CD4-positive, CD25-positive, alpha-beta regulatory T cell (primary cell): ENCODE data around the gene GREB1. TPM values are rescaled to one million over a fixed set of nuclear protein-coding genes. Genes with fewer than 3 reads are reported as not detected.

Experiments used
- ATAC-seq, 2 donors: fragments of 150-1000 bp; cut with Tn5 transposase; one replicate each; pipeline ENCODE4 v1.10.0; 2021; ENCODE audit warnings: low read depth in 2 of 2, moderate number of reproducible peaks in 2 of 2, moderate library complexity in 1 of 2
- DNase-seq, 3 donors: peaks; one replicate each; pipeline versions ENCODE4 v3.0.0 to v3.0.0-alpha.2; 2012 to 2022; ENCODE audit warnings: mixed read lengths in 1 of 3
- H3K27ac ChIP-seq: one replicate; pipeline ENCODE4 v1.7.0; 2013; ENCODE audit warnings: mild to moderate bottlenecking, low read length; ENCODE audit not compliant: insufficient read depth, poor library complexity, severe bottlenecking
- H3K27me3 ChIP-seq: one replicate; pipeline ENCODE4 v1.7.0; 2013; ENCODE audit warnings: low read length; ENCODE audit not compliant: control insufficient read depth, insufficient read depth
- H3K36me3 ChIP-seq: one replicate; pipeline ENCODE4 v1.7.0; 2013; ENCODE audit warnings: mild to moderate bottlenecking, low read length, moderate library complexity; ENCODE audit not compliant: control insufficient read depth, insufficient read depth
- H3K4me1 ChIP-seq: 2 replicates; pipeline ENCODE4 v1.7.0; 2013; ENCODE audit warnings: mild to moderate bottlenecking, low read length; ENCODE audit not compliant: insufficient read depth, control insufficient read depth, poor library complexity, severe bottlenecking
- H3K4me3 ChIP-seq: one replicate; pipeline ENCODE4 v1.7.0; 2013; ENCODE audit warnings: low read depth, mild to moderate bottlenecking, low read length, moderate library complexity
- H3K9me3 ChIP-seq, 2 experiments: 1 replicate in 1 of 2; 2 replicates in 1 of 2; pipeline ENCODE4 v1.7.0; 2013; ENCODE audit warnings: low read length in 2 of 2, mild to moderate bottlenecking in 1 of 2, moderate library complexity in 1 of 2; ENCODE audit not compliant: control insufficient read depth in 2 of 2
- H3K27ac Mint-ChIP-seq, 3 donors: one replicate each; pipeline ENCODE4 v1.8.0; 2020 to 2022; ENCODE audit warnings: mild to moderate bottlenecking in 3 of 3, mixed read lengths in 3 of 3, moderate library complexity in 2 of 3
- H3K27me3 Mint-ChIP-seq: one replicate; pipeline ENCODE4 v1.8.0; 2022; ENCODE audit warnings: mild to moderate bottlenecking, mixed read lengths
- H3K36me3 Mint-ChIP-seq: one replicate; pipeline ENCODE4 v1.8.0; 2020; ENCODE audit warnings: mixed read lengths
- H3K4me1 Mint-ChIP-seq, 4 donors: one replicate each; pipeline ENCODE4 v1.8.0; 2020 to 2022; ENCODE audit warnings: mixed read lengths in 4 of 4, mild to moderate bottlenecking in 1 of 4
- H3K4me3 Mint-ChIP-seq, 4 donors: one replicate each; pipeline ENCODE4 v1.8.0; 2020 to 2022; ENCODE audit warnings: mild to moderate bottlenecking in 4 of 4, mixed read lengths in 4 of 4, moderate library complexity in 3 of 4
- H3K9me3 Mint-ChIP-seq, 7 donors: one replicate each; pipeline ENCODE4 v1.8.0; 2020 to 2022; ENCODE audit warnings: mixed read lengths in 7 of 7, mild to moderate bottlenecking in 3 of 7, moderate library complexity in 2 of 7
- polyA plus RNA-seq, 4 donors: library from polyadenylated mRNA; unstranded; fragments of 300-500 nt; fragmentation: Illumina TruSeq; gene quantifications; one replicate each; pipeline ENCODE4 v1.2.3, GENCODE V29; 2021
- total RNA-seq: library from RNA; stranded (reverse); gene quantifications from one replicate; pipeline ENCODE4 v1.2.3, GENCODE V29; 2022

Gene GREB1
- total and polyA plus RNA-seq, 5 donors from 2014 or later, result 0.11 to 0.35 (median 0.15) TPM; not detected in 2

DNA sequence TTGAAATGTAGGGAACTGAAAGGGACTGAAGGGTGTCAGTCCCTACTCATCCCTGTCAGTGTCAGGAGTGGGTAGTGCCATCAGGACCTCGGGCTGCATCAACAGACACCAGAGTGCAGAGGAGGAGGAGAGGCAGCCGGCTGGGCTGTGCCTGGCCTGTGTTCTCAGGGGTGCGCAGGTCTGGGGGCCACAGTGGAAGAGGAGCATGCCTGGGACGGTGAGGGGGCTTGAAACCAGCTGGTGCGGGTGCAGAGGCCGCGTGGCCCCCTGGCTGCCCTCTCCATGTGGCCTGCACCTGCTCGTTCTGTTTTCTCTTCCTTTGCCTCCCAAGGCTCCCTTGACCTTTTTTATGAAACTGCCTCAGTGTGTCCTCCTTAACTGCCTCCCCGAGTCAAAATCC lies 94.8 kb downstream of the GREB1 start:
- ATAC-seq, result no peak
- Histone ChIP-seq H3K4me1 (no peaks in the 10 kb centered on the region), H3K27me3 (no peaks in the 10 kb centered on the region), H3K36me3 (no peaks in the 10 kb centered on the region), H3K9me3 (no peaks in the 10 kb centered on the region), H3K27ac (no peak overlapping the region), H3K4me3 (no peak overlapping the region)
- Mint-ChIP-seq H3K4me3 (no peak overlapping the region), H3K4me1 (no peaks in the 10 kb centered on the region), H3K27ac (no peak overlapping the region), H3K27me3 (no peaks in the 10 kb centered on the region), H3K9me3 (peaks cover 0 to 1% (median 0%) of the 10 kb centered on the region in 7 donors), H3K36me3 (peaks cover 3% of the 10 kb centered on the region)
- DNase-seq, result no peak

- no peak overlapping the region for H3K4me3 Mint-ChIP-seq
- Histone ChIP-seq H3K9me3 (no peaks in the 10 kb centered on the region), H3K27ac (no peak overlapping the region), H3K36me3 (no peaks in the 10 kb centered on the region), H3K4me1 (no peaks in the 10 kb centered on the region), H3K27me3 (no peaks in the 10 kb centered on the region), H3K4me3 (no peak overlapping the region)
- no peaks in the 10 kb centered on the region for H3K27me3 Mint-ChIP-seq
- peaks cover 0 to 1% (median 0%) of the 10 kb centered on the region in 7 donors for H3K9me3 Mint-ChIP-seq
- ATAC-seq (no peak), DNase-seq (no peak)
- H3K4me1 Mint-ChIP-seq, result no peaks in the 10 kb centered on the region
- no peak overlapping the region for H3K27ac Mint-ChIP-seq
- peaks cover 3% of the 10 kb centered on the region for H3K36me3 Mint-ChIP-seq
Observed at GRCh38 chr2:11629215-11629614, 95.4 kb downstream of the GREB1 start.

DNA sequence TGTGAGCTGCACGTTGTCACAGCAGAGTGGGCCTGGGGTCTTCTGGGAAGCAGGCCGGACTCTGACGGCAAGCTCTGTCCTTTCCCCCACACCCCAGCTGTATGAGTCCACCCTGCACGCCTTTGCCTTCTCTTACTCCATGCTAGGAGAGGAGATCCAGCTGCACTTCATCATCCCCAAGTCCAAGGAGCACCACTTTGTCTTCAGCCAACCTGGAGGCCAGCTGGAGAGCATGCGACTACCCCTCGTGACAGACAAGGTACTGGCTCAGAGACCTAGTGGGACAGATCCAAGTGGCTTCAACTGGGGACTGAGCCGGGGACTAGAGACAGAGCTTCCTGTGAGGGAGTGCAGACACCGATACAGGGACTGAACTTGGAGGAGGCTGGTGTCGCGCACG lies 96.0 kb downstream of the GREB1 start:
- Histone ChIP-seq H3K36me3 (no peaks in the 10 kb centered on the region), H3K4me1 (no peaks in the 10 kb centered on the region), H3K4me3 (no peak overlapping the region), H3K9me3 (no peaks in the 10 kb centered on the region), H3K27me3 (no peaks in the 10 kb centered on the region), H3K27ac (no peak overlapping the region)
- no peak overlapping the region for H3K4me3 Mint-ChIP-seq
- H3K4me1 Mint-ChIP-seq, result no peaks in the 10 kb centered on the region
- no peaks in the 10 kb centered on the region for H3K27me3 Mint-ChIP-seq
- DNase-seq, result no peak
- ATAC-seq, result no peak
- H3K9me3 Mint-ChIP-seq, result peaks cover 0 to 1% (median 0%) of the 10 kb centered on the region in 7 donors
- peaks cover 3% of the 10 kb centered on the region for H3K36me3 Mint-ChIP-seq
- H3K27ac Mint-ChIP-seq, result no peak overlapping the region

DNA sequence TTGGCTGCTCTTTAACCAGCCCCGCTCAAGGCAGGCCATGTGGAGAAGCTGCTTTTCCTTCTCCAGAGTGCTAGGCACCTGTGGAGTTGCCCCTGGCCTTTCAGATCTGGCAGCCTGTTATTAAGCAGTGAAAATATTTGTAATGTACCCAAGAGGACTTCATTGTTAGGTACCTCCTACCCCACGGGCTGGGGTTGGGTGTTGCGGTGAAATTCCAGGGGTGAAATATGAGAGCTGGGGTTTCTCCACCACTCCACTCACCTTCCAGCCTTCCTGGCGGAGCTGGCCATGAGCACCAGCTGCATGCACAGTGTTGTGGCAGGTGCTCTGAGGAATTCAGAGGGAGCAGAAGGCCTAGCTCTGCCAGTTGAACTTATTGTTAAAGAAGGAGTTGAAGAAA lies 97.0 kb downstream of the GREB1 start:
- DNase-seq, result no peak
- H3K9me3 Mint-ChIP-seq, result no peaks in the 10 kb centered on the region
- H3K4me1 Mint-ChIP-seq, result no peaks in the 10 kb centered on the region
- no peak overlapping the region for H3K27ac Mint-ChIP-seq
- Histone ChIP-seq H3K27ac (no peak overlapping the region), H3K9me3 (no peaks in the 10 kb centered on the region), H3K36me3 (no peaks in the 10 kb centered on the region), H3K27me3 (no peaks in the 10 kb centered on the region), H3K4me3 (no peak overlapping the region), H3K4me1 (no peaks in the 10 kb centered on the region)
- ATAC-seq, result no peak
- H3K27me3 Mint-ChIP-seq, result no peaks in the 10 kb centered on the region
- H3K4me3 Mint-ChIP-seq, result no peak overlapping the region
- peaks cover 3% of the 10 kb centered on the region for H3K36me3 Mint-ChIP-seq

DNA sequence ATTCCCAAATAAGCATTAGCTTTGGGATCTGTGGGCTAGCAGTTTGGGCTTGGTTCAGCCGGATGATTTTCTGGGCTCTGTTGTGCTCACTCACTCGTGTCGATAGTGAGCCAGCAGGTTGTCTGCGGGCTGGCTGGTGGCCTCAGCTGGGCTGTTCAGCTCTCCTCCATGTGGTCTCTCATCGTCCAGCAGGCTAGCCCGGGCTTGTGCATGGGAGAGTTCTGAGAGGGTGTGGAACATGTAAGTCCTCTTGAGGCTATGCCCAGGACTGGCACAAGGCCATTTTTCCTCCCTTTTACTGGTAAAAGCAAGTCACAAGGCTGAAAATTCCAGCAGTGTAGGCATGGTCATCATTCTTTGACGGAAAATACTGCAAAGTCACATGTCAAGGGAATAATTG lies 97.6 kb downstream of the GREB1 start:
- Mint-ChIP-seq H3K27me3 (no peaks in the 10 kb centered on the region), H3K9me3 (no peaks in the 10 kb centered on the region), H3K27ac (no peak overlapping the region), H3K4me1 (no peaks in the 10 kb centered on the region), H3K4me3 (no peak overlapping the region), H3K36me3 (peaks cover 3% of the 10 kb centered on the region)
- H3K9me3 ChIP-seq, result no peaks in the 10 kb centered on the region
- H3K4me1 ChIP-seq, result no peaks in the 10 kb centered on the region
- DNase-seq, result no peak
- no peak overlapping the region for H3K4me3 ChIP-seq
- ATAC-seq, result no peak
- no peaks in the 10 kb centered on the region for H3K36me3 ChIP-seq
- H3K27ac ChIP-seq, result no peak overlapping the region
- no peaks in the 10 kb centered on the region for H3K27me3 ChIP-seq

DNA sequence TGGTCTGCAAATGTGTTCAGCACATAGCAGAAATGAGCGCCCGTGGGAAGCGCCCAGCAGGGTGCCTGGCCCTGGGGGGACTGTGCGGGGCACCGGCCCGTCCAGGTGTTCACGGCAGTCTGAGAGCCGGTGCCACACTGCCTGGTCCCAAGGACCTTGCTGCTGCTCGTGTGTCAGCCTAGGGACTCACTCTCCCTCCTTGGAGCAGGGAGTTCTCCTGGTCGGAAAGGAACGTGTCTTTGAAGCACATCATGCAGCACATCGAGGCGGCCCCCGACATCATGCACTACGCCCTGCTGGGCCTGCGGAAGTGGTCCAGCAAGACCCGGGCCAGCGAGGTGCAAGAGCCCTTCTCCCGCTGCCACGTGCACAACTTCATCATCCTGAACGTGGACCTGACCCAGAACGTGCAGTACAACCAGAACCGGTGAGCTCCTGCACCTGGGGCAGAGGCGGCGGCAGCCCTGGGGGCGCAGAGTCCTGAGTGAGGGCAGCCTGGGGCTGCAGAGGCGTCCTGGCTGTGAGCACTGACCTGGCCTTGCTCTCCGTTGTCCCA lies 100.2 kb downstream of the GREB1 start:
- no peaks in the 10 kb centered on the region for H3K9me3 ChIP-seq
- Mint-ChIP-seq H3K27me3 (no peaks in the 10 kb centered on the region), H3K4me3 (no peak overlapping the region), H3K4me1 (no peaks in the 10 kb centered on the region), H3K27ac (no peak overlapping the region), H3K9me3 (no peaks in the 10 kb centered on the region), H3K36me3 (no peaks in the 10 kb centered on the region)
- no peaks in the 10 kb centered on the region for H3K36me3 ChIP-seq
- ATAC-seq, result no peak
- H3K27ac ChIP-seq, result no peak overlapping the region
- H3K27me3 ChIP-seq, result no peaks in the 10 kb centered on the region
- no peaks in the 10 kb centered on the region for H3K4me1 ChIP-seq
- no peak overlapping the region for H3K4me3 ChIP-seq
- DNase-seq, result no peak

DNA sequence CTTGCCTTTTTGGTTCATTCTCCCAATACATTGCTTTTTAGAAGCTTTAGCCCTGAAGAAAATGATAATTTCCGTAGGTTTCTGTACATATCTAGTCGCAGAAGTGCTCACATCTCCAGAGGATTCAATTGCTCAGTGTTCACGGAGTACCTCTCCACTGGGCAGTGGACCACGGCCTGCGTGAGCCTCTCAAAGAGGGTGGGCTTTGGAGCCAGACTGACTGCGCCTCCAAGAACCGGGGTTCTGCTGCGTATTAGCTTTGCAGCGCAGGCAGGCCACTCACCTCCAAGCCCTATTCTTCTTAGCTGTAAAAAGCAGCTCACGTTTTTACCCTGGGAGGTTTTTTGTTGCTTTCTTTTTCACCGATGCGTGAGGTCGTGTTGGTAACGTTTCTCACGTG lies 100.7 kb downstream of the GREB1 start:
- H3K4me3 ChIP-seq, result no peak overlapping the region
- H3K27ac ChIP-seq, result no peak overlapping the region
- no peaks in the 10 kb centered on the region for H3K36me3 ChIP-seq
- Mint-ChIP-seq H3K27ac (no peak overlapping the region), H3K4me3 (no peak overlapping the region), H3K36me3 (no peaks in the 10 kb centered on the region), H3K27me3 (no peaks in the 10 kb centered on the region), H3K4me1 (no peaks in the 10 kb centered on the region), H3K9me3 (no peaks in the 10 kb centered on the region)
- ATAC-seq (no peak), DNase-seq (no peak)
- no peaks in the 10 kb centered on the region for H3K27me3 ChIP-seq
- no peaks in the 10 kb centered on the region for H3K9me3 ChIP-seq
- H3K4me1 ChIP-seq, result no peaks in the 10 kb centered on the region

DNA sequence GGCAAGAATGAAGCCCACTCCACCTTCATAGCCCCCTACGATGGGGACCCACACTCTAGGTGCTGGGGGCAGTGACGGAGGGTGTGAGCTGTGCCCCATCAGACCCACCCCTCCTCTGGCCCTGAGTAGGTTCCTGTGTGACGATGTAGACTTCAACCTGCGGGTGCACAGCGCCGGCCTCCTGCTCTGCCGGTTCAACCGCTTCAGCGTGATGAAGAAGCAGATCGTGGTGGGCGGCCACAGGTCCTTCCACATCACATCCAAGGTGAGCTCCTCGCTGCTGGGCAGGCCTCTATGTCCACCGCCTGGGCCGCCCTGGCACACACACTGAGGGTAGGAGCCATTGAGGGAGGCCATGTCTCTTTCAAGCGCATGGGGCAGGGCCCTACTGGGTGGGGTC lies 101.3 kb downstream of the GREB1 start:
- no peak for ATAC-seq
- no peak for DNase-seq

More for the DNA sequence above, 101.3 kb downstream of the GREB1 start:
- no peak overlapping the region for H3K27ac Mint-ChIP-seq
- H3K4me3 Mint-ChIP-seq, result no peak overlapping the region
- no peak overlapping the region for H3K27ac ChIP-seq
- no peaks in the 10 kb centered on the region for H3K4me1 Mint-ChIP-seq
- no peaks in the 10 kb centered on the region for H3K4me1 ChIP-seq
- H3K27me3 ChIP-seq, result no peaks in the 10 kb centered on the region
- H3K36me3 Mint-ChIP-seq, result no peaks in the 10 kb centered on the region
- no peaks in the 10 kb centered on the region for H3K9me3 ChIP-seq
- no peaks in the 10 kb centered on the region for H3K36me3 ChIP-seq
- H3K4me3 ChIP-seq, result no peak overlapping the region
- no peaks in the 10 kb centered on the region for H3K9me3 Mint-ChIP-seq
- H3K27me3 Mint-ChIP-seq, result no peaks in the 10 kb centered on the region
